CD4-positive, alpha-beta T cell (primary cell): ENCODE measurements around the gene CCDC9B. TPM values are rescaled to one million over a fixed set of nuclear protein-coding genes. Genes with fewer than 3 reads are reported as not detected.

Experiments used
- ATAC-seq: fragments of 200-7000 bp; cut with Tn5 transposase; one replicate; pipeline ENCODE4 v1.10.0; 2022; ENCODE audit warnings: mild to moderate bottlenecking; ENCODE audit not compliant: poor library complexity
- CTCF ChIA-PET: fragments of 350-600 bp; sonication (Branson Sonifier 250); formaldehyde crosslinking; loops from one replicate; lab custom pipeline; 2021; ENCODE audit warnings: antibody characterized with exemption, inconsistent platforms; lab: Charles Lee
- POLR2A ChIA-PET: fragments of 350-600 bp; sonication (Branson Sonifier 250); formaldehyde crosslinking; loops from one replicate; lab custom pipeline; 2021; ENCODE audit warnings: antibody characterized with exemption, inconsistent platforms; lab: Charles Lee
- DNase-seq, 14 experiments: peaks; one replicate each; pipeline ENCODE4 v3.0.0-alpha.2; 2013 to 2020; ENCODE audit warnings: mixed read lengths in 2 of 14
- H3K27ac ChIP-seq, 2 donors: one replicate each; pipeline versions ENCODE4 v1.5.1 to v1.7.0; 2013; ENCODE audit warnings: low read length in 2 of 2, low read depth in 1 of 2, mild to moderate bottlenecking in 1 of 2
- H3K27me3 ChIP-seq, 2 experiments: 1 replicate in 1 of 2; 2 replicates in 1 of 2; pipeline versions ENCODE4 v1.6.1 to v1.7.0; 2013; ENCODE audit warnings: low read length in 2 of 2, control low read depth in 1 of 2, mild to moderate bottlenecking in 1 of 2, moderate library complexity in 1 of 2; ENCODE audit not compliant: insufficient read depth in 2 of 2, control insufficient read depth in 1 of 2
- H3K36me3 ChIP-seq: one replicate; pipeline ENCODE4 v1.6.1; 2013; ENCODE audit warnings: low read length, control low read depth; ENCODE audit not compliant: insufficient read depth
- H3K4me1 ChIP-seq: one replicate; pipeline ENCODE4 v1.6.1; 2013; ENCODE audit warnings: low read length, control low read depth; ENCODE audit not compliant: insufficient read depth
- H3K4me3 ChIP-seq: one replicate; pipeline ENCODE4 v1.5.1; 2013; ENCODE audit warnings: mild to moderate bottlenecking, low read length, moderate library complexity
- H3K9me3 ChIP-seq, 2 experiments: 1 replicate in 1 of 2; 2 replicates in 1 of 2; pipeline versions ENCODE4 v1.6.1 to v1.7.0; 2013; ENCODE audit warnings: low read length in 2 of 2, mild to moderate bottlenecking in 2 of 2, control low read depth in 1 of 2, moderate library complexity in 1 of 2; ENCODE audit not compliant: control insufficient read depth in 1 of 2, insufficient read depth in 1 of 2
- H3K27ac Mint-ChIP-seq: one replicate; pipeline ENCODE4 v1.8.0; 2020; ENCODE audit warnings: mixed read lengths
- H3K27me3 Mint-ChIP-seq: one replicate; pipeline ENCODE4 v1.8.0; 2021; ENCODE audit warnings: mixed read lengths
- H3K36me3 Mint-ChIP-seq: one replicate; pipeline ENCODE4 v1.8.0; 2021; ENCODE audit warnings: low read depth, mixed read lengths
- H3K4me1 Mint-ChIP-seq: one replicate; pipeline ENCODE4 v1.8.0; 2021; ENCODE audit warnings: low read depth, mixed read lengths
- H3K4me3 Mint-ChIP-seq: one replicate; pipeline ENCODE4 v1.8.0; 2020; ENCODE audit warnings: mild to moderate bottlenecking, mixed read lengths
- H3K9me3 Mint-ChIP-seq: one replicate; pipeline ENCODE4 v1.8.0; 2020; ENCODE audit warnings: mixed read lengths
- intact Hi-C, 2 experiments: fragments of 100-400 bp; cut with DNase I in 1 of 2; cut with micrococcal nuclease in 1 of 2; formaldehyde crosslinking; loops; one replicate each; pipeline versions ENCODE4 v1.15.1 to v1.9.0; 2023 to 2025; cut with DNase I, micrococcal nuclease
- total RNA-seq, 174 experiments: library from RNA in 2 of 174; stranded (reverse) in 2 of 174; gene quantifications; one replicate each; pipeline ENCODE4 v1.2.3 and lab custom pipeline; 2021 to 2026
- TF ChIP-seq, protein P1 (sequence below): fragments of 200-600 bp; IDR thresholded peaks from one replicate; pipeline ENCODE4 v1.8.0; 2022; ENCODE audit warnings: antibody characterized with exemption, mild to moderate bottlenecking

The CCDC9B gene
- total RNA-seq, 2 experiments from 2014 or later, result 1.0 to 1.5 TPM

DNA sequence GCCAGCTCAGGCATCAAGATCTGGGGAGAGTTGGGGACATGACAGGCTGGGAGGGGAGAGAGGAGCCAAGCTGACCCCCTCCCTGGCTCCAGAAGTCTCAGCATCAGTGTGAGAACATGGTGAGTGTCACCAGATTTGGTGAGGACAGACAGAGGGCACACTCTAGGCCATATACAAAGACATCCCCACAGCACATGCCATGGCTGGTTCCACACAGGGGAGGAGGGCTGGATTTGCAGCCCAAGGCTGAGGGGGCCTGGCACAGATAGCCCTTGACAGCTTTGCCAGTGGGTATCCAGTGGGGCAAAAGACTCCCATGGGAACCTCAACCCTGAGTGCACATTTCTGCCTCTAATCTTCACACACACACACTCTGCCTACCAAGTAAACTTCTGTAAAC lies 47.7 kb downstream of the CCDC9B start:
- intact Hi-C loops, result no loop called here
- peaks cover 85% of the 10 kb centered on the region for H3K36me3 ChIP-seq
- Mint-ChIP-seq H3K4me1 (no peaks in the 10 kb centered on the region), H3K9me3 (no peaks in the 10 kb centered on the region), H3K27me3 (no peaks in the 10 kb centered on the region), H3K36me3 (peaks cover 71% of the 10 kb centered on the region), H3K4me3 (no peak overlapping the region), H3K27ac (no peak overlapping the region)
- no peaks in the 10 kb centered on the region for H3K27me3 ChIP-seq
- no peaks in the 10 kb centered on the region for H3K4me1 ChIP-seq
- ATAC-seq (no peak), DNase-seq (no peak)
- TF ChIP-seq, protein P1, sequence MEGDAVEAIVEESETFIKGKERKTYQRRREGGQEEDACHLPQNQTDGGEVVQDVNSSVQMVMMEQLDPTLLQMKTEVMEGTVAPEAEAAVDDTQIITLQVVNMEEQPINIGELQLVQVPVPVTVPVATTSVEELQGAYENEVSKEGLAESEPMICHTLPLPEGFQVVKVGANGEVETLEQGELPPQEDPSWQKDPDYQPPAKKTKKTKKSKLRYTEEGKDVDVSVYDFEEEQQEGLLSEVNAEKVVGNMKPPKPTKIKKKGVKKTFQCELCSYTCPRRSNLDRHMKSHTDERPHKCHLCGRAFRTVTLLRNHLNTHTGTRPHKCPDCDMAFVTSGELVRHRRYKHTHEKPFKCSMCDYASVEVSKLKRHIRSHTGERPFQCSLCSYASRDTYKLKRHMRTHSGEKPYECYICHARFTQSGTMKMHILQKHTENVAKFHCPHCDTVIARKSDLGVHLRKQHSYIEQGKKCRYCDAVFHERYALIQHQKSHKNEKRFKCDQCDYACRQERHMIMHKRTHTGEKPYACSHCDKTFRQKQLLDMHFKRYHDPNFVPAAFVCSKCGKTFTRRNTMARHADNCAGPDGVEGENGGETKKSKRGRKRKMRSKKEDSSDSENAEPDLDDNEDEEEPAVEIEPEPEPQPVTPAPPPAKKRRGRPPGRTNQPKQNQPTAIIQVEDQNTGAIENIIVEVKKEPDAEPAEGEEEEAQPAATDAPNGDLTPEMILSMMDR, result no peak
- ChIA-PET POLR2A (interaction anchor here (0.7 kb wide), 1 partner anchor 13 kb away, joined by 4 read pairs; no protein-coding TSS in a partner anchor), CTCF (no interaction called here)
- no peak overlapping the region for H3K27ac ChIP-seq
- H3K9me3 ChIP-seq, result no peaks in the 10 kb centered on the region
- H3K4me3 ChIP-seq, result no peak overlapping the region

DNA sequence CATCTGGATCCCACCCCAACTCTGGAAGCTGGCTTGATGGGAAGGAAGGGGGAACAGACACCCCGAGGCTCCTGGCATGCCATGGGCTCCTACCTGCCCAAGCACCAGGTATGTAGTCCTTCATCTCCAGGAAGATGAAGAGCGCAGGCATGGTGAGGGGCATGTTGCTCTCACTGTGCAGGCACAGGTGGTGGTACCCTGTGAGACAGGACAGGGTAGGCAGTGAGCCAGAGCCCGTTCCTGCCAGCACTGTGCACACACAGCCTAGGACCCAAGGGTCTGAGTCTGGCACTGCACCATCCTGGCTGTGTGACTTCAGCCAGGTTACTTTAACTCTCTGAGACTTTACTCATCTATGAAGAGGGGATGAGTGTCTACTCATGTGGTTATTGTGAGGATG lies 48.5 kb downstream of the CCDC9B start:
- POLR2A ChIA-PET, result no interaction called here

DNA sequence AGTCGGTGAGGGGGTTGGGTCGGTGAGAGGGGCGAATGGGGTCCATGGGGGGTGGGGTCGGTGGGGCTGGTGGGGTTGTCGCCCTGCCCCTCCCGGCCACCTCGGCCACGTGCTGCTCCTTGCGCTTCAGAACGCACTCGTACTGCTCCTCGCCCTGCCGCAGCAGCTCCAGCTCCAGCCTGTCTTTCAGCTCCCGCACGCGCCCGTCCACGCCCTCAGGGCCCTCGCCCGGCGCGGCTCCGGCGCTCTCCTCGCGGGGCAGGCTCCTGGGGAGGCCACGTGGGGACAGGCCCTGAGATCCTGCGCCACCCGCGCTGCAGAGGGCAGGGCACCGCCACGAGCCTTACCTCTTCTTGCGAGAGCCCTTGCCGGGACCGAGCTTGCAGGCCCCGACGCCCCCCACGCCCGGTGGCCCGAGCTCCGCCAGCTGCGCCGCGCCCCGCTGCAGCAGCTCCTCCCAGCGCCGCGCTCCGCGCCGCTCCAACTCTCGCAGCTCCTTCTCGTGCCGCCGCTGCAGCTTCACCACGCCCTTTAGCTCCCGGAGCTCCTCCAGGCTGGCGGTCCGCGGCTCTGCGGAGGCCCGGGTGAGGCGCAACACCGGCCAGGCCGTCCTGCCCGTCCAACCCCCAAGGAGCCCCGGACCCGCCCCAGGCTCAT lies 49.7 kb downstream of the CCDC9B start:
- Histone ChIP-seq H3K27me3 (no peaks in the 10 kb centered on the region), H3K4me3 (no peak overlapping the region), H3K36me3 (peaks cover 82% of the 10 kb centered on the region), H3K4me1 (no peaks in the 10 kb centered on the region), H3K9me3 (no peaks in the 10 kb centered on the region), H3K27ac (no peak overlapping the region)
- Mint-ChIP-seq H3K9me3 (no peaks in the 10 kb centered on the region), H3K4me3 (no peak overlapping the region), H3K4me1 (no peaks in the 10 kb centered on the region), H3K27ac (no peak overlapping the region), H3K36me3 (peaks cover 57% of the 10 kb centered on the region), H3K27me3 (no peaks in the 10 kb centered on the region)
- no peak for ATAC-seq
- TF ChIP-seq, protein P1, result no peak
- POLR2A ChIA-PET, result interaction anchor here (0.8 kb wide), 1 partner anchor 16 kb away, joined by 3 read pairs; the partner anchor contains the start of gene PLCB2
- no peak for DNase-seq
- intact Hi-C loops, result no loop called here
- CTCF ChIA-PET, result no interaction called here

More for the DNA sequence above, 48.5 kb downstream of the CCDC9B start:
- Mint-ChIP-seq H3K4me3 (no peak overlapping the region), H3K36me3 (peaks cover 69% of the 10 kb centered on the region), H3K27me3 (no peaks in the 10 kb centered on the region), H3K27ac (no peak overlapping the region), H3K4me1 (no peaks in the 10 kb centered on the region), H3K9me3 (no peaks in the 10 kb centered on the region)
- H3K9me3 ChIP-seq, result no peaks in the 10 kb centered on the region
- CTCF ChIA-PET, result no interaction called here
- no peaks in the 10 kb centered on the region for H3K4me1 ChIP-seq
- no peak overlapping the region for H3K27ac ChIP-seq
- TF ChIP-seq, protein P1, result no peak
- H3K4me3 ChIP-seq, result no peak overlapping the region
- intact Hi-C loops, result no loop called here
- H3K27me3 ChIP-seq, result no peaks in the 10 kb centered on the region
- H3K36me3 ChIP-seq, result peaks cover 87% of the 10 kb centered on the region
- ATAC-seq (no peak), DNase-seq (no peak)
